SW480 (cell line): Measurements from ENCODE around the gene SVOP.
"Not testable (repeated sequence)": the region's sequence is repeated elsewhere in the genome, so short reads cannot be mapped to it uniquely, and the experiment has no call there.

ENCODE experiments used
- DNase-seq: peaks from one replicate; pipeline ENCODE4 v3.0.0-alpha.2; 2016; ENCODE audit warnings: low spot score

The SVOP gene, protein sequence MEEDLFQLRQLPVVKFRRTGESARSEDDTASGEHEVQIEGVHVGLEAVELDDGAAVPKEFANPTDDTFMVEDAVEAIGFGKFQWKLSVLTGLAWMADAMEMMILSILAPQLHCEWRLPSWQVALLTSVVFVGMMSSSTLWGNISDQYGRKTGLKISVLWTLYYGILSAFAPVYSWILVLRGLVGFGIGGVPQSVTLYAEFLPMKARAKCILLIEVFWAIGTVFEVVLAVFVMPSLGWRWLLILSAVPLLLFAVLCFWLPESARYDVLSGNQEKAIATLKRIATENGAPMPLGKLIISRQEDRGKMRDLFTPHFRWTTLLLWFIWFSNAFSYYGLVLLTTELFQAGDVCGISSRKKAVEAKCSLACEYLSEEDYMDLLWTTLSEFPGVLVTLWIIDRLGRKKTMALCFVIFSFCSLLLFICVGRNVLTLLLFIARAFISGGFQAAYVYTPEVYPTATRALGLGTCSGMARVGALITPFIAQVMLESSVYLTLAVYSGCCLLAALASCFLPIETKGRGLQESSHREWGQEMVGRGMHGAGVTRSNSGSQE

DNA sequence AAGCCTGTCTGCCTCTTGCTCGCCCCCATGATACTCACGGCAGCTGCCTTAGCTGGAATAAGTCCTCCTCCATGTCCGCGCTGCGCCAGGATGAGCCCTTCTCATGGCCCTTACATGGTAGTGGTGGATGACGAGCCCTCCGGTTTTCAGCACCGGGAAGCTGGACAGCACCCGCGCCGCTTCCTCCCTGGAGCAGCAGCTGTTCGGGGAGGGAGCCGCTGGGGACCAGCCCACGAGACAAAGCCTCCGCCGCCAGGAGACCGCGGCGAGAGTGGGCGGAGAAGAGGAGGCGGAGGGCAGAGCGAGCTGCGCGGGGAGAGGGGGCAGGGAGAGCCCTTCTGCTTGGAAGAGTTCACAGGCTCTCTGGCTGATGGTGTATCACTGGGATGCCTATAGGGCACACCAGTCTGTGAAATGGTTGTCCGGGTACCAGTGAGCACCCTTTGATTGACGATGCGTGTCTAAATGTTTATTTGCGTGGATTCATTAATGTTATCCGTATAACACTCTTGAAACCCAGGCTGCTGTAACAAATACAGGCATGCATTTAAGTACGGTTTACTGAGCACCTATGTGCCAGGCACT, at the start of gene SVOP:
Gene SVOP (minus strand): TSS at position 273 of the 585 bp plus-strand sequence. CDS start 200 bp downstream, at position 73.
- DNase-seq = peak; percentile 81

DNA sequence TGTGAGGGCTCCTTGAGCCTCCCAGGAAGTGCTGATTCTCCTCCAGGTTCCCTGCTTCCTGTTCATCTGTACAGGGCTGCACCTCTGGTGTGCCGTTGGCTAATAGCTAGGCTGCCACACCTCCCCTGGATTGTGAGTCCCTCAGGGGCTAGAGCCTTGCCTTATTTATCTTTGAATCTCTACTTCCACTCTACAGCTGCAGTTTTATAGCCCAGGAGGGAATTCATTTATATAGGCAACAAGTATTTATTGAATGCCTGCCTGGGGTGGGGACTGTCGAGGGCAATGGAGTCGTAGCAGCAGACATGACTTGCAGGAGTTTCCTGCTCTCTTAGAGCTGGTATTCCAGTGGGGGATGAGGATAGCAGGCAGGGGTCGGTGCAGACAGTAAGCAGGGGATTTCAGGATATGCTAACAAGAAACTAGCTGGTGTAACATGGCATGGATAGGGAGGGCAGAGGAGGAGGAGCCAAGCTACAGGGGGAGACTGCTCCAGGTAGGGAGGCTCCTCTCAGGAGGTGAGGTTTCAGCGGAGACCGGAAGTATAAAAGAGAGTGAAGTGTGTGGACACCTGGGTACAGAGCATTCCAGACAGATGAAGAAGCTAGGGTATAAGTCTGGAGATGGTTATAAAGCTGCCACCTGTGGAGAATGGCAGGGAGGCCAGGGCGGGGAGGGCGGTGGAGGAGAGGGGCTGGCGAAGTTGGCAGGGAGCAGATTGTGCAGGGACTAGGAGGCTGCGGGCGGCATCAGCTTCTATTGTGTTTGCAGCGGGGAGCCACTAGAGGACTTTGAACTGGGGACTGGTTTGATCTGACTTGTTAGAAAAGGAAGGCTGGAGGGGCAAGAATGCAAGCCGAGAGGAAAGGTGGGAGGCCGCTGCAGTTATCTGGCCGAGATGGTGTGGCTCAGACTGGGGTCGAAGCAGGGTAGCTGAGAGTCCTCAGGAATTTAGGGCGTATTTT, 48.7 kb upstream of the SVOP start:
- no peak for DNase-seq

DNA sequence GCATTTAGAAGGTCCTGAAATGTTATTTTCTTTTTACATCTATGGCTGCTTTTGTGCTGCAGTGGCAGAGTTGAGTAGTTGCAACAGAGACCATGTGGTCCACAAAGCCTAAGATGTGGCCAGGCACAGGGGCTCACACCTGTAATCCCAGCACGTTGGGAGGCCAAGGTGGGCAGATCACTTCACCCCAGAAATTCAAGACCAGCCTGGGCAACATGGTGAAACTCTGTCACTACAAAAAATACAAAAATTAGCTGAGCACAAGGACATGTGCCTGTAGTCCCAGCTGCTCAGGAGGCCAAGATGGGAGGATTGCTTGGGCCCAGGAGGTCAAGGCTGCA, 45.0 kb upstream of the SVOP start:
- DNase-seq = no peak

DNA sequence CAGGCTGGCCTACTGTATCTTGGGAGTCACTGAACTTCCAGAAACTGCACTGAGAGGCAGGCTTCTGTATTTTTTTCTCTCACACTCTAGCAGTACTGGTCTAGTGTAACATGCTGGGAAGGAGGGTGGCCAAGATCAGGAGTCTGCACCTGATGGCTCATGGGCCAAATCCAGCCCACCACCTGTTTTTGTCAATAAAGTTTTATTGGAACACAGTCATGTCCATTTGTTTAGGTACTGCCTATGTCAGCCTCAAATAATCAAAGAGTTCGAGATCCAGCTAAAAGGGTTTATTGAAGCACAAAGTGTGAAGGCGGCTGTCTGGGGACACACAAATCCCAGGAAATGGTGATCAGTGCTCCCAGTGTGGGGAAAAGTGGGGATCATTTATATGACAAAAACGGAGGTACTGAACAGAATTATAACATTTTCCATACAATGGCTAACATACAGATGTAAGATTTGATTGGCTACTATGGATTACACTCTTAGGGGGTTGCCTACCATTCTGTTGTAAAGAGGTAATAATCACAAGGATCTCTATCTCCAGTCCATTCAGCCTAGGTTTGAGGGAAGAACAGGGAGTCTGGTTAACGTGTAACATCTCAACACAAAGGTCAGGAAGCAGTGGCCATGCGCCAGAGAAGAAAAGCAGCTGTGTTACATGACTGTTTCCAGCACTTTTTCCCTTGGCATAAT, 44.4 kb upstream of the SVOP start:
- no peak for DNase-seq

DNA sequence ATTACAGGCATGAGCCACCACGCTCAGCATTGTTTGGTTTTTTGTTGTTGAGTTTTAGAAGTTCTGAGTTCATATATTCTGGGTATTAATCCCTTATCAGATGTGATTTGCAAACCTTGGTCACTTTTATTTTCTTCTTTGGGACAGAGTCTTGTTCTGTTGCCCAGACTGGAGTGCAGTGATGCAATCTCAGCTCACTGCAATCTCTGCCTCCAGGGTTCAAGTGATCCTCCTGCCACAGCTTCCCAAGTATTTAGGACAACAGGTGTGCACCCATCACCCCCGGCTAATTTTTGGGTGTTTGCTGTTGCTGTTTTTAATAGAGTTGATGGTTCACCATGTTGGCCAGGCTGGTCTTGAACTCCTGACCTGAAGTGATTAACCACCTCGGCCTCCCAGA, 43.3 kb upstream of the SVOP start:
- DNase-seq = no peak

DNA sequence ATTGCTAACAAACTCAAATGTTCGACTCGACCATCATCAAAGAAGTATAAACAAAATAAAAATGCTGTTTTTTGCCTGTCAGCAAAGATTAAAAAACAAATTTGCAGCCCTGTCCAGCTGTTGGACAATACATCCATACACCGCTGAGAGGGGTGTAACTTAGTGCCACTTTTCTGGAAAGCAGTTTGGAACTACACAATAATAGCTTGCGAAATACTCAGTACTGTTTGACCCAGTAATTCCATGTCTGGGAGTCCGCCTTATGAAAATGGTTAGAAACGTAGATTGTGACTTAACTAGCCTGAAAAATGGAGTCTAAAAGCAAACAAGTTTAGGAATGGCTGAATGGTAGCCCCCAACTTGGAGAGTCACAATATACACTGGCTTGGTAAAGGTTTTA, 37.9 kb upstream of the SVOP start:
- no peak for DNase-seq

DNA sequence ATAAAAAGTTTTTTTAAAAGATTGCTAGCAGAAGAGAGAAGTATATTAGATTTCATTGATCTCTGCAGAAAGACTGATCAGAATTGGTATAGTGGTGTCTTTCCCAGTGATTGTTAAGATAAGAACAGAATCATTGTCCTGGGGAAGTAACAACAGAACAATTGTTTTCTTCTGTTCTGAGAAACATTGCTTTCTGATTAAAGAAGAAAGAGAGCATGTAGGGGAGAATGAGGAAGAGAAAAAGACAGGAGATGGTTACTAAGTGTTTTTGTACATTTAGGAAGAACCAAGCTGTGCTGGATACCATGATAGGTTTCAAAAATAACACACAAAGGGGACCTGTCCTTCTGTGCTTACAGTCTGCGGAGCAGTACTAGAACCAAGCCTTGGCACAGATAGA, 36.5 kb upstream of the SVOP start:
- no peak for DNase-seq

DNA sequence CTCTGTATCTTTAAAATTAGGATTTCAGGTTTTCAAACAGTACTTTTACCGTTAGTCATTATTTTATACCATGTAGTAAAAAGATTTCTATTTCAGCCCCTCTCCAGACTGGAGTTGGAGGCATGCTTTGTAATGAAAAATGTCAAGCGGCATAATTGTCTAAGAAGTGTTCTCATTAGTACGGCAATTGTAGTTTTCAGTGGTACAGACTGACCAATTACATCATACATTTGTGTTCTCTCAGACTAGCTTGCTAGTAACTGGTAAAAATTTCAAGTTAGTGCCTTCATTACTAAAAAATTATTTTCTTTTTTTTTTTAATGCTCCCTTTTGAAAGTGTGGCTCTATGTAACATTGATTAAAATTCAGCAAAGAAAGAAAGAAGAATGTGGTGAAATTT, 36.0 kb upstream of the SVOP start:
- no peak for DNase-seq

DNA sequence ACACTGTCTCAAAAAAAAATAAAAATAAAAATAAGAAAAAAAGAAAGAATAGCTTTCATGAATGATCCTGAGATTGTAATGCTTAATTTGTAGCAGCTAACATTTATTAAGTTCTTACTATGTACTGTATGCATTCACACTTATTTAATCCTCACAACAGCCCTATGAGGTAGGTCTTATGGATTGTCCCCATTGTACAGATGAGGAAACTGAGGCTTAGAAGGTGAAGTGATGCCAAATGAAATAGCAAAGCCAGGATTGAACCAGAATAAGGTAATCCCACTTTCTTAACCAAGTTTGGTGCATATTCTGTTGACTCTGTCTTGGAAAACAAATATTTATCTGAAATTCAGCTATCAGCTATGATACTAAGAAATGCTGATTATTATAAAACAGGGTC, 33.7 kb upstream of the SVOP start:
- no peak for DNase-seq

DNA sequence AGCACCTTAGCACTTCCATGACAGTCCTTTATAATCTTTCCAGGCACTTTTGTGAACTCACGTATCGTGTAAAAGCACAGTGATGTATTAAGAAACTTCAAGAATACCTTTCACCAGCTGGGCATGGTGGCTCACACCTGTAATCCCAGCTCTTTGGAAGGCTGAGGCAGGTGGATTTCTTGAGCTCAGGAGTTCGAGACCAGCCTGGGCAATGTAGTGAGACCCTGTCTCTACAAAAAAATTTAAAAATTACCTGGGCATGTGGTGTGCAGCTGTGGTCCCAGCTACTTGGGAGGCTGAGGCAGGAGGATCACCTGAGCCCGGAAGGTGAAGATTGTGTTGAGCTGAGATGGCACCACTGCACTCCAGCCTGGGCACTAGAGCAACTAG, 33.3 kb upstream of the SVOP start:
- DNase-seq = not testable (repeated sequence)

DNA sequence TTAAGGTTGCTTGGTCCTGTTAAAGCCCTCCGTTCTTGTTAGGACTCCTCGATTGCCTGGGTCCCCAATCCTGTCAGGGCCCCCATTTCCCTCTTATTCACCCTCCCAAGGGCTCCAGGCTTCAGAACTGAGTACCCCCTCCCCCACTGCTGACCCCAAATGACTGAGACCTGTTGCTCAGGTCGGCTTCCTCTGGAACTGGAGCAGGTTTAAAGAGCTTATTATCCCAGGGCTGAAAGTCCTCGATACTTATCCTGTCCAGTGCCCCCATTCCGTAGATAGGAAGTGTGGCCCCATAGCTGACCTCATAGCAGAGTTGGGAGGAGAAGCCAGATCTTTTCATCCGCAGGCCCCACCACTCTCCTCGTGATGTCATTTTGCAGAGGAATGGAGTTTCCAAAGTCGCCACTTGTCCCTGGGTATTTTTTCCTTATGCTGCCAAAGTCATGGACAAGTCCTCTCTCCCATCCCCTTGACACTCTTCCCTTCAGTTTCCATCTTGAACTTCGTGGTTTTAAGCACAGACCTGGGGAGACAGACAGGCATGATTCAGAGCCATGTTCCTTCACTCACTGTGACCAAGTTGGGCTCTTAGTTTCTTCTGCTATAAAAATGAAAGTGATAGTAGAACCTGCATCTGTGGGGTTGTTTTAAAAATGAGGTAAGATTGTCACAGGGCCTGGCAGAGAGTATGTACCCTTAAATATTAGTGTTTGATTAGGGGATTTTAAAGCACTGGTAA, 32.7 kb upstream of the SVOP start:
- peak; percentile 14 for DNase-seq

DNA sequence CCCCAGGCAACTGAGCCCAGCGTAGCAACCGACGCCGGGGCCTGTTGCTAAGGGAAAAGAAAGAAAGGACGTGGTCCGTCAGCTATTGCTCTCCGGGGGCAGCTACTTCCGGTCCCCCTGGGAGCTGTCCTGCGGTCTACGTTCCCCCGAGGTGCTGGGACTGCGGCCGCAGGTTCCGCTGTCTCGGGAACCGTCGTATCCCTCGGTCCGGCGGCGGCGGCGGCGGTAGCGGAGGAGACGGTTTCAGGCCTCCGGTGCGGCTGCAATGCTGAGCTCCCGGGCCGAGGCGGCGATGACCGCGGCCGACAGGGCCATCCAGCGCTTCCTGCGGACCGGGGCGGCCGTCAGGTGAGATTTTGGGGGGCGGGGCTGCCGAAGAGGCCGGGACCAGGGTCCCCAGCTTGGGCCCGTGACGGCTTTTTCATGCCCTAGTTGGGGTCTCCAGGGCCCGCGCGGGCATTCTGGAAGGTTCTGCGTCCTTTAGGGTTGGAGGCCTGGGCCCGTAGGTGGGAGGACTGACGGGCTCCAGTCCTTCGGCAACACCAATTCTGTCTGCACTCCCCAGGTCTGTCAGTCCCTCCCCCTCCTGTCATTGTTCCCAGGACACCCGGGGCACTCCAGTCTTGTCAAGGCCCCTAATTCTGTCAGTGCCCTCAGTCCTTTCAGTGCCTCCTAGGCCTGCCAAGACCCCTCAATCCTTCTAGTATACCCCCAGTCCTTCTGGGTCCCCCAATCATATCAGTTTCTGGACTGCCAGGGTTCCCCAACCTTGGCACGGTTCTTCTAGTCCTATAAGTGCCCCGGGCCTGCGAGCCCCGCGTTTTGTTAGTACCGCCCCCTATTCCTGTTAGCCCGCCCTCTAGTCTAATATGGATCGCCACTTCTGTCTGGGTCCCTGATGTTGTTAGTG, 31.8 kb upstream of the SVOP start, which contains the start of gene USP30:
Gene USP30 (plus strand): TSS at position 163 of the 910 bp plus-strand sequence. CDS start 103 bp downstream, at position 266.
- DNase-seq = peak; percentile 75

DNA sequence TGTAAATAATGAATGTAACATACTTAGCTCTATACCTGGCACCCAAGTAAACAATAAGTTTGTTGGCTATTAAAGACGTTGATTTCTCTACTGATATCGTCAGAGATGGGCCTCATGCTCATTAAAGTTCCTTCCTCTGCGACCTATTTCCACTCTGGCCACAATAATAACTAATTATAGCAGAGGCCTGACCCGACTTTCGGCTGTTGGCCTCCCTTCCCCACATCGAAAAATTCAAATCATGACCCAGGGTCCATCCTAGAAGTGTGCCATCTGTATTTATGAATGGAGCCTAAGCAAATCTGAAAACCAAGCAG, 31.2 kb upstream of the SVOP start:
- no peak for DNase-seq

DNA sequence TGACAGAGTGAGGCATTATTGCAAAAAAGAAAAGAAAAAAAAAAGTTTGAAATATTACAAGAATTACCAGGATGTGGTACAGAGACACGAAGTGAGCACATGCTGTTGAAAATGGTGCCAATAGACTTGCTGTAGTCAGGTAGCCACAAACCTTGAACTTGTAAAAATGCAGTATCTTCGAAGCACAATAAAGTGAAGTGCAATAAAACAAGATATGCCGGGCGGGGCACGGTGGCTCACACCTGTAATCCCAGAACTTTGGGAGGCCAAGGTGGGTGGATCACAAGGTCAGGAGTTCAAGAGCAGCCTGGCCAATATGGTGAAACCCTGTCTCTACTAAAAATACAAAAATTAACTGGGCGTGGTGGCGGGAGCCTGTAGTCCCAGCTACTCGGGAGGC, 28.9 kb upstream of the SVOP start:
- not testable (repeated sequence) for DNase-seq

DNA sequence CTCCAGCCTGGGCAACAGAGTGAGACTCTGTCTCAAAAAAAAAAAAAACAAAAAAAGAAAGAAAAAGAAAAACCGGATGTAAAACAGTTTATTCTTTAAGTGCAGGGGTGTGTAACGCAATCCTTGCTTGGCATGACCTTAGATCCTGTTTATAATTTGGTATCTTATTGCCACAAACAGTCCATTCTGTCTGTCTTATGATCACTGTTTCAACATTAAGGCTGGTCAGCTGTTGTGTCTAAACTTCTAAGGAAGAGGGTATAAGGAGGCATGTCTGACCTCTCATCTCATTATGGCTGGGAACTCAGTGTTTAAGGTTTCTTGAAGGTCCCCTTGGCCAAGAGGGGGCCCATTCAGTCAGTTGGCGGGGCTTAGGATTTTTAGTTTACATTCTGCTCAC, 27.8 kb upstream of the SVOP start:
- DNase-seq = not testable (repeated sequence)

DNA sequence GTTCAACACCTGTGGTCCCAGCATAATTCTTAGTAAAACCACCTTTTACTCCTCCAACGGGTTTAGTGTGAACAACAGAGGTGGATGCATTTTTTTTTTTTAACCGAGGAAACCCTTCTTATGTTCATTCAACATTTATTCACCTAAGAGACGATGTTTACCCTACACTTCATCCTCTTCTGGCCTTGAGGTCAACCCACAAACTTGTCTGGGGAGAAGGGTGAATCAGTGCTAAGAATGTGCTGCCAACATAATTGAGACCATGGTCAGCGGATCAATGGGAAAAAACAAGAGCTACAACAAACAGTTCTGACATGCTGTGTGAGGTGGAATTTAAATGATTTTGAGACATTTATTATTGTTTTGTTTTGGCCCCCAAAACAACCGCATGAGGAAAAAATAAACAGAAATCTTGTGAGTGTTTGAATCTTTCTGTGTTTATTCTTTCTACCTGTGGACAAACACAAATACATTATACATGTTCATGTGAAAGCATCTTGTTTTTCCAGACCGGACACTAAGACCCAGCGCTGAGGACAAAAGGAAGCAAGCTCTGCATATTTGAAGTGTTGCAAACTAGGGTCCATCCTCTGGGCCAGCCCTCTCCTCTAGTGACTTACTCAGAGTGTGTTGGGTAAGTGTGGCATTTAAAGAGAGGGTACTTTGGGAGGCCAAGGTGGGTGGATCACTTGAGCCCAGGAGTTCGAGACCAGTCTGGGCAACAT, 26.4 kb upstream of the SVOP start:
- no peak for DNase-seq

DNA sequence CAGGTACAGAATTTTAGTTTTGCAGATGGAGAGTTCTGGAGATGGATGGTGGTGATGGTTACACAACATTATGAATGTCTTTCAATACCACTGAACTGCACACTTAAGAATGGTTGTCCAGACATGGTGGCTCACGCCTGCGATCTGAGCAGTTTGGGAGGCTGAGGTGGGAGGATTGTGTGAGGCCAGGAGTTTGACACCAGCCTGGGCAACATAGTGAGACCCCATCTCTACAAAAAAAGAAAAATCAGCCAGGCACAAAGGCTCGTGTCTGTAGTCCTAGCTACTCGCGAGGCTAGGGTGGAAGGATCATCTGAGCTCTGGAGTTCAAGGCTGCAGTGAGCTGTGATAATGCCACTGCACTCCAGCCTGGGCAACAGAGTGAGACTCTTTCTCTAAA, 23.4 kb upstream of the SVOP start:
- no peak for DNase-seq

DNA sequence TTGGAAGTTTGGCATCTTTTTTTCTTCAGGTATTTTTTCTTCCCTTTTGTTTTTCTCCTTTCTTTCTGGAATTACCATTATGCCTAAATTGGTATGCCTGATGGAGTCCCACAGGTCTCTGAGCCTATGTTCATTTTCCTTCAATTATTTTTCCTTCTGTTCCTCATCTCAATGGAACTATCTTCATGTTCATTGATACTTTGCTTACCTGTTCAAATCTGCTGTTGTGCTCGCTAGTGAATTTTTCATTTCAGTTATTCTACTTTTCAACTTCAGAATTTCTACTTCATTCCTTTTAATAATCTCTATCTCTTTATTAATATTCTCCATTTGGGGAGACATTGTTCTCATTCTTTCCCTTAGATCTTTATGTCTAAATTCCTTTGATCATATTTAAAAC, 16.1 kb upstream of the SVOP start:
- DNase-seq = no peak
